RPMI8226 (cell line): ENCODE results near the gene WWOX.
A peak's percentile ranks its signal among the peaks of the same experiment; 100 is the strongest.

Source experiments
- DNase-seq: peaks from one replicate; pipeline ENCODE4 v3.0.0-alpha.2; 2015

Gene WWOX

GRCh38 chr16:79137426-79137939 lies 1038.0 kb downstream of the WWOX start:
- DNase-seq: no peak

DNA sequence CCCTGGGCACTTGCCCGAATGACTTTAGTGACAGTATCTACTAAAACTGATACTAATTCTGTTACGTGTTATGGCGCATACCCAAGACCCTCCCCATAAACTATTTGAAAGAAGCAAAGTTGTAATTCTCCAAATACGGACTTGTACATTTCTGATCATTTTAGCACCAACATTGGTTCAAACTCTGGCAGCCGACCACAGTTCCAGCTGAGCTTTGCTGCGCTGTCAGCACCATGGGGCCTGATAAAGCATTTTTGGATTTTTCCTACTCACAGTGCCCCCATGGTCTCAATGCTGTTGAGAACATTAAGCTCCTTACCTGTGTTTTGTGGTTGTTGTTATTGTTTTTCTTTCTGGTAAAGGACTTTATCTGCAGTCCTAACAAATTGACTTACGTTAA lies 1040.3 kb downstream of the WWOX start:
- no peak for DNase-seq

DNA sequence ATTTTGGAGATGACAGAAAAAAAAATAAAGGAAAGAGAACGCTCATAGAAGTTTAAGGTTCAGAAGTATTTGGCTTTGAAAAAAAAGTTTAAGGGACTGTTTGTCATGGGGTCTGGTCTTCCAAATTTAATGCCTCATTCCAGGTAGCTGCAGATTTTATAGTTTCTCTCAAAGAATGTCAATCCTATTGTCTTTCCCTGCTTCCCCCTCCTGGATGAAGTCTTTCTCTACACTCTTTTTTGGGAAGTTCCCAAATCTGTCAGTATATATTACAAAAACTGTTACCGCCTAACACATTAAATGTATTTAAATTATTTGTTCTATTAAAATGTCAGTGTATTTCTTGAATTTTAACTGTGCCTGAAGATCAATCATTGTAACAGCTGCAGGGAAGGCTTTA lies 1043.6 kb downstream of the WWOX start:
- DNase-seq: no peak

DNA sequence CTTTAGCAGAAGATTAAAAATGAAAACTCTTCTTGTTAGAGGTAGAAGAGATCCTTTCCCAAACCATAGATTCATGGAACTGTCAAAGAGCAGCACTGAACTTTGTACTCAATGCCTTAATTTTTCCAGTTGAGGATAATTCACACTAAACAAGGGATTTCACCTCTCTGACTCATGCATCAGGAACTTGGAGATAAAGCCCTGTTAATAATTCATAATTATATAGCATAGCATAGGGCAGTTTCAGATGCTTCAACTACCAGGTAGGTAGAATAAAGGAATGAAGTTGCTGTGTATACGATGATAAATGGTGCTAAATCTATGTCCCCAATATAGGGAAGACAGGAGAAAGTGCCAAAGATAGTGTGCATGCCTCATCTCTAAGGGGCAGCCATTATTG lies 1050.7 kb downstream of the WWOX start:
- no peak for DNase-seq

DNA sequence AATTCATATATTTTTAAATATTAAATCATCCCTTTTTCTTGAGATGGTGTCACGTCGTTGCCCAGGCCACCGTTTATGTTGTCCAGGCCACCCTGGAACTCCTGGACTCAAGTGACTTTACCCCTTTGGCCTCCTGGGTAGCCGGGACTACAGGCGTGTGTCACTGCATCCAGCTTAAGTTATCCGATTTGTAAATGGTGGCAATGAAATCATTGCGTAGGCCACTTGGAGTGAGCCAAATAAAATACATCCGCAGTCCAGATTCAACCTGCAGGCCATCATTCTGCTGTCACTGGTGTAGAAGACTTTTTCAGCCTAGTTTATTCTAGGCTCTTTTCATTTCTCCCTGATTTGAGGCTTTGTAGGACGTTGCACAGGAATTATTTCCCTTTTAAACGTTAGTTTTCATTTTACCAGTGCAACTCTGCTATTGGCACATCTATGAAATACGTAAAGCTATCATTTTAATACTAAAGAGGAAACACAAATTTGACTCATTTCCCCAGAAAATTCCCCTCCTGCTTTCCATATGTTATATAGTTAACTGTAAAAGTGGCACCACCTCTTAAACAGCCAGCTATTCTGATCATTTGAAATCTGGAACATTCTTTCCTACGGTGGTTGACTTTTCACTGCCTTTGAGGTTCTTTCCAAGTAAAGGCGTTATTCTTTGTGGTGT lies 1051.3 kb downstream of the WWOX start:
- no peak for DNase-seq

DNA sequence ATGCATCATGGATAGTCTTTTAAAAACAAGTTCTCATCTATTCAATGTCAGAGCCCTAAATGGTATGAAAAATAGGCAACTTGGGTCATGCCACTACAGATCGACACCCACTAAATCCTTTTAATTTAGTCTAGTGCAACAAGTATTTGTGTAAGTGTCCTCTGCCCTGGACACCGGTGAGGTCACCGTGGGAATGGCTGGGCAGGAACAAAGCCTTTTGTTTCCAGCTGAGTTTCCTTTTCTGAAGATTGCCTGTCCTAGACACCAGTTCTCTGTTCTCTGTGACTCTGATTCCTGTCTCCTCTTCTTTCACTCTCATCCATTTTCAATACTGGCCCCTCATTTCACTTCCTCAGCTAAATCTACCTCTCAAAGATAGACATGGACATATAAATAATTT lies 1054.6 kb downstream of the WWOX start:
- no peak for DNase-seq

DNA sequence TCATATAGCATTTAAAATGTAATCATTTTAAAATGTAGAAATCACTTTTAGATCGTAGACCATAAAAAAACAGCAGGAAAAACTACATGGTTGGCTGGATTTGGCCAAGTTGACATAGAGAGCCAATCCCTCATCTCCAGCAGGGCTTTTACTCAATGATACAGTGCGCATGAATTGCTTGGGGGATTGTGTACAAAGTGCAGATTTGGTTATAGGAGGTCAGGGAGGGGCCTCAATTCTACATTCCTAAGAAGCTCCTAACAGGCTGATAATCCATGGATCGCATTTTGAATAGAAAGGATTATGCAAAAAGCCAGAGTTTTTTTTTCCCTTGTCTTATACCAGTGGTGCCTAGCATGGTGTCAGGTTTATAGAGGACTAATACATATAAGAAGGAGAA lies 1056.0 kb downstream of the WWOX start:
- DNase-seq: no peak

DNA sequence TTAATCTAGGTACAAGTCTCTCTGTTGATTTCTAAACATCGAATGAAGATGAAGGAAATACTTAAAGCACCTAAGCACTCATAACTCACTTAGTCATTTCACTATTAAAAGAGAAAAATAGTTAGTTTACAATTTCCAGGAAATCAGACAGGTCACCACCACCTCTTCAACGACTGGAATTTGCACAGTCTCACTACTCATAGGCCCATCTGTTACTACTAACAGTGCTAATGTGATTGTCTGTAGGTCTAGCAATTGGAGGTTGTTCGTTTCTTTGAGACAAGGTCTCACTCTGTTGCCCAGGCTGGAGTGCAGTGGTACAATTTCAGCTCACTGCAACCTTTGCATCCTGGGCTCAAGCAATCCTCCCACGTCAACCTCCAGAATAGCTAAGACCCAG lies 1056.5 kb downstream of the WWOX start:
- no peak for DNase-seq

DNA sequence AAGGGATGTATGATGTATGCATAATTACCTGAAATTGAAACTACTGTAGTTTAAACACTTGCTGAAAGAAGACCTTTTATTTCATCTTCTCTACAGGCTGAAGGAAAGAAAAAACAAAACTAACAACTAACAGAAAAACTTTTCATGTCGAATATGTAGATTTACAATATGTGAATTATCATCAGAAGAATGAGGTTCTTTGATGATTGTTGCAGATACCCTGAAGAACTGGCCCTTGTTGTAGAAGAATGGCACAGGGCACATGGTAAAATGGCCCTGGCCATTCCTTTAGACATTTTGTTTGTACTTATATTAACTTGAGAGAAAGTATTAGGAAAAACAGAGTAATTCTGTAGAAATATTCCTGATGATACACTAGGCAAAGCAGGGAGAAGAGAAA lies 1057.3 kb downstream of the WWOX start:
- no peak for DNase-seq

- DNase-seq: no peak
Observed at GRCh38 chr16:79158337-79158736, 1058.9 kb downstream of the WWOX start.

- no peak for DNase-seq
Observed at GRCh38 chr16:79159261-79160049, 1060.0 kb downstream of the WWOX start.

DNA sequence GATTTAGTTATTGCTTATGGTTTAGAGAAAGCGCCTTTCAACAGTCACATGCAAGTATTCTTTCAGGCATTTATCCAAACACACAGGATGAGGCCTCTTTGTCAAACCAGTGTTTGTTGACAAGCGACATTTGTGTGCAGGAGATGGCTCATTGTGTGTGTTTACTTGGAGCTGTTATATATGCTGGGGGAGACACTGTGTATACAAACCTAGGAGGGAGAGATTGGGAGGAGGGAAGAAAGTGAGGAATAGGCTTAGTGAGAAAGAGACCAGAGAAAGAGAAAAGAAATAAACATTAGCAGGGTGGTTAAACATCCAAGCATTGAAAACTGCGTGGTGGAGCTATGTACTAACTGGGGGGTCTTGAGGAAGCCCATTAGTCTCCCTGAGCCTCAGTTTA lies 1063.5 kb downstream of the WWOX start:
- no peak for DNase-seq

DNA sequence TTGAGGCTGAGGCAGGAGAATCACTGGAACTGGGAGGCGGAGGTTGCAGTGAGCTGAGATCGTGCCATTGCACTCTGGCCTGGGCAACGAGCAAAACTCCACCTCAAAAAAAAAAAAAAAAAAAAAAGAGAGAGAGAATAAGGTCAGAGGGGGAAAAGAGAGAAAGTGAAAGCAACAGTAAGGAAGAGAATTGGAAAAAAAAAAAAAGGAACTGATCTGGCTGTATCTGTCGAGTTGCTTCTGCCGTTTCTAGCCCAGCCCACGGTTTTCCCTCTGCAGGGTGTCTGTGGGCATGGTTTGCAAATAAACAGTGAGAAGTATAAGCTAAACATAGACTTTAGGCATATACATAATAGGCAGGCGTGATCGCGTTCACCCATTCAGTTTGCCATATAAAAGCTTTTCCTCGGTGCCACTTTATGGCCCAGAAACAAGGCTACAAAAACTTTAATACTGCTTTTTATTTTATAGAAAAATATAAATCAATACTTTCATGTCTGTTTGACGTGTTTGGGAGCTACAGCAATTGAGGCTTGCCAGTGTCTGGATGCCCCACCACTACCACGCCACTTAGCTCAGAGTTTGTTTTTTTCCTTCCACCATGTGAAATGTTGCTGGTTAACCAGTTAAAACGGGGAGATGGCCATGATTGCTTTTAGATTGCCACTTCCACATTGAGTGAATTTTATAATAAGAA lies 1064.4 kb downstream of the WWOX start:
- DNase-seq: peak; percentile 32

DNA sequence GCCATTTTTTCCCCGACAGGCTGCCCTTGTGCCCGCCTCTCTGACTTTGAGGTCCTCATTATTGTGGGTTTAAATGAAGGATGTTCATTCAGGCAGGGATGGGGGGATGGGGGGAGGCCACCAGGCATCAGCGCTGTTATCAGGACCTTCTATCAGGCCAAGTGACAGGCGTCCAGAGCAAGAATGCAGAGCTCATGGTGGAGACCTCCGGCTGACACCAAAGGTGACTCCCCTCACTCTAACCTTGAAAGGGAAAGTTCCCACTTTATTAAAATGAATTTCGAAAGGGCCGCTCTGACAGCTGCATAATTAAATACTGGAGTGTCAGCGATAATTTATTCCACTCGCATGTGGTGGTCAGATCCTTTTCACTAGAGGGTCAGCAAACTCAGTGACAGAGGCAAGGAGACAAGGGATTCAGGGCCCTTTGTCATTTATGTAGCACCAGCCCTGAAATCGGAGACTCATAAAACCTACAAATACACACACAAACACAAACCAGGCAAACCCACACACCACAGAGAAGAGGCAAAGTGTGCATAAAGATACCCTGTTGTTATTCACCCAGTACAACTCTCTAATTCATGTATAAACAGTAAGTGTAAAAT lies 1065.0 kb downstream of the WWOX start:
- no peak for DNase-seq

- DNase-seq: no peak
Observed at GRCh38 chr16:79165079-79165478, 1065.6 kb downstream of the WWOX start.

GRCh38 chr16:79165506-79165905 lies 1066.1 kb downstream of the WWOX start:
- no peak for DNase-seq

DNA sequence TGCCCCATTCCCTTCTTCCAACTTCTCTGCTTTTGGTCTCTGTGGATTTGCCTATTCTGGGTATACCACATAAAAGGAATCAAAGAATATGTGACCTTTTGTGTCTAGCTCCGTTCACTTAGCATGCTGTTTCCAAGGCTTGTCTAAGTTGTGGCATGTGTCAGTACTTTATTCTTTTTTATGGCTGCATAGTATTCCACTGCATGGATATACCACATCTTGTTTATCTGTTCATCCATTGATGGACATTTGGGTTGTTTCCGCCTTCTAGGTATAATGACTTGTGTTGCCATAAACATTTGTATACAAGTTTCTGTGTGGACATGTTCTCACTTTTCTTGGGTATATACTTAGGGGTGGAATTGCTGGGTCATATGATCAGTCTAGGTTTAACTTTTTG lies 1068.4 kb downstream of the WWOX start:
- no peak for DNase-seq

DNA sequence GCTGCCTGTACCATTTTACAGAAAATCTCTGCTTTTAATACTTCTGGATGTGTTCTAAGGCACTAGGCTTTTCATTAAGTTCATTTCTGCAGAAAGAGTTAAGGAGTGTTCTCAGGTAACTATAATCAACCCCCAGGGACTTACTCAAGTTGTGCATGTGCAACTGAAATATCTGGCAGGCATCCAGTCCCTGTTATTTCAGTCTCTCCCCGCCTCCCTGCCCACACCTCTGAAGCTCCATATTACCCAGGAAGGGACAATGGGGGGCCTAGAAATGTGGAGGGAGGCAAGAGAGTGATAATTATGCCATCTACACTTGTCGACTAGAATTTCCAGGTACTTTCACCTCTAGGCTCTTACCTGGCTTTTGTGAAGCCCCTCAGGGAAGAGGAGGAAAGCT lies 1068.9 kb downstream of the WWOX start:
- DNase-seq: no peak

DNA sequence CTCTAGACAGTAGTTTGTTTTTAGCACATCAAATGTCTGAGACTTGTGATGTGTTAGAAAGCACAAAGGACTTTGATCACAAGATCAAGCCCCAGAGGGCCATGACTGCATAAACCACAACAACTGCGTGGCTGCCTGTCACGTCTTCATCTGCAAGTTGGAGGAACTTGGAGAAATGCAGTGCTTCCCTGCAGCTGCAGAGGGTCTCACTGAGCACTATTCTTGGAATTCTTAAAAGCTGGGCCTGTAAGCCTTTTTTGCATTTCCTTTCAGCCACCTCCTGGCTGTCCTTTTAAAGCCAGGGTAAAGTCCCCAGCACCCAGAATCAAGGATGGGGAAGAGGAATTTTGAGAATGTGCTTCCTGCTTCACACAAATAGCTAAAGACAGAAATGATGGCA lies 1069.8 kb downstream of the WWOX start:
- DNase-seq: no peak

GRCh38 chr16:79170555-79171246 lies 1071.2 kb downstream of the WWOX start:
- no peak for DNase-seq

GRCh38 chr16:79171504-79171903 lies 1072.0 kb downstream of the WWOX start:
- no peak for DNase-seq

GRCh38 chr16:79171931-79172705 lies 1072.7 kb downstream of the WWOX start:
- DNase-seq: peak; percentile 46
